ENCODE results near the gene CDCA4. TPM values are rescaled to one million over a fixed set of nuclear protein-coding genes. Genes with fewer than 3 reads are reported as not detected.

The CDCA4 gene
- total RNA-seq, 2 donors from 2014 or later: 12.3 to 17.6 TPM

DNA sequence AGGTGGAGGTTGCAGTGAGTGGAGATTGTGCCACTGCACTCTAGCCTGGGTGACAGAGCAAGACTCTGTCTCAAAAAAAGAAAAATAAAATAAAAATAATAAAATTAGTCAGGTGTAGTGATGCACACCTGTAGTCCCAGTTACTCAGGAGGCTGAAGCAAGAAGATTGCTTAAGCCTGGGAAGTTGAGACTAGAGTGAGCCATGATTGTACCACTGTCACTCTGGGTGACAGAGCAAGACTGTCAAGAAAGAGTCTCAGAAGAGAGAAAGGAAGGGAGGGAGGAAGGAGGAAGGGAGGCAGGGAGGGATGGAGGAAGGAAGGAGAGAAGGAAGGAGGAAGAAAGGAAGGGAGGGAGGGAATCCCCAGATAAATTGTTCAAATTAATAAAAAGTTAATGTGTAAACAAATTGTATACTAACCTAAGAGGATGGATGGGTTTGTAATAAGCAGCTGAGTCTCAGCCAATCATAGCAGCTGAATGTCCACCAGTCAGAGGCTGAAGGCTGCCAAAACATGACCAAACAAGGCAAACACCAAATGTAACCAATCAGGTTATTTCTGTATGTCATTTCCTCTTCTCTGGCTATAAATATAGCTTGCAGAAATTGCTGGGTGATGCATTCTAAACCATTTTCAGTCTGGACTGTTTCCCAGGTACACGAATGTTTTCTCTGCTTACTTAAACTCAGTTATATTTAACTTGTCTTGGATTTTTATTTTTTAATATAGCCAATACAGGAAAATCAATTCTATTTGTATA, 6.1 kb upstream of the CDCA4 start:
- H3K4me3 ChIP-seq: no peak overlapping the region

DNA sequence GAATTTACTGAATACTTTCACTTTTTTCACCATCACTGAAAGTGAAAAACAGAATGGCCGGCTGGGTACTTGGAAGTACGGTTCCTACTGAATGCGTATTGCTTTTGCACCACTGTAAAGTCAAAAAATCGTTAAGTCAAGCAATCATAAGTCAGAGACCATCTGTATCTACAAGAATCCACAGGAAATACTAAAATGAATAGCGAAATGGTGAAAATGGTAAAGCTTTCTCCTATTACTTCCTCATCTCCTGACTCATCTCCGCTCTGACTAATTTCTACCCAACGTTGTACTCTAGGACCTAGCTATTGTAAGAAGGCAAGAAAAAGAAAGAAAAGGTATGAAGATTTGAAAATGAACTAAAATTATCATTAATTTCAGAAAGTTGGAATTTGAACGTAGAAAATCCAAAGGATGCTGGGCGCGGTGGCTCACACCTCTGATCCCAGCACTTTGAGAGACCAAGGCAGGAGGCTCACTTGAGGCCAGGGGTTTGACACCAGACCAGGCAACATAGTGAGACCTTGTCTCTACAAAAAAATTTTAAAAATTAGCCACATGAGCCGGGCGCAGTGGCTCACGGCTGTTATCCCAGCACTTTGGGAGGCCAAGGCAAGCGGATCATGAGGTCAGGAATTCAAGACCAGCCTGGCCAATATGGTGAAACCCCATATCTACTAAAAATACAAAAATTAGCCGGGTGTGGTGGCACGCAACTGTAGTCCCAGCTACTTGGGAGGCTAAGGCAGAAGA, 5.3 kb upstream of the CDCA4 start:
- H3K36me3 ChIP-seq: no peaks in the 10 kb centered on the region
- no peaks in the 10 kb centered on the region for H3K9me3 ChIP-seq
- H3K27ac ChIP-seq: no peak overlapping the region
- DNase-seq (ENCODE audit: low spot score): no peak
- WGBS: 90% methylated on average over 16 of the region's 16 CpGs
- TF ChIP-seq POLR2A (IDR thresholded peaks at IDR 0.05) (no peak), POLR2AphosphoS5 (IDR thresholded peaks at IDR 0.05) (no peak)
- TF ChIP-seq, protein P1, sequence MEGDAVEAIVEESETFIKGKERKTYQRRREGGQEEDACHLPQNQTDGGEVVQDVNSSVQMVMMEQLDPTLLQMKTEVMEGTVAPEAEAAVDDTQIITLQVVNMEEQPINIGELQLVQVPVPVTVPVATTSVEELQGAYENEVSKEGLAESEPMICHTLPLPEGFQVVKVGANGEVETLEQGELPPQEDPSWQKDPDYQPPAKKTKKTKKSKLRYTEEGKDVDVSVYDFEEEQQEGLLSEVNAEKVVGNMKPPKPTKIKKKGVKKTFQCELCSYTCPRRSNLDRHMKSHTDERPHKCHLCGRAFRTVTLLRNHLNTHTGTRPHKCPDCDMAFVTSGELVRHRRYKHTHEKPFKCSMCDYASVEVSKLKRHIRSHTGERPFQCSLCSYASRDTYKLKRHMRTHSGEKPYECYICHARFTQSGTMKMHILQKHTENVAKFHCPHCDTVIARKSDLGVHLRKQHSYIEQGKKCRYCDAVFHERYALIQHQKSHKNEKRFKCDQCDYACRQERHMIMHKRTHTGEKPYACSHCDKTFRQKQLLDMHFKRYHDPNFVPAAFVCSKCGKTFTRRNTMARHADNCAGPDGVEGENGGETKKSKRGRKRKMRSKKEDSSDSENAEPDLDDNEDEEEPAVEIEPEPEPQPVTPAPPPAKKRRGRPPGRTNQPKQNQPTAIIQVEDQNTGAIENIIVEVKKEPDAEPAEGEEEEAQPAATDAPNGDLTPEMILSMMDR (IDR thresholded peaks at IDR 0.05): no peak
- intact Hi-C loops (cut with DNase I): no loop called here
- peaks cover 3% of the 10 kb centered on the region for H3K4me1 ChIP-seq (replicated peaks)
- no peak overlapping the region for H3K4me3 ChIP-seq
- H3K27me3 ChIP-seq (replicated peaks; ENCODE audit: insufficient read depth): no peaks in the 10 kb centered on the region

More for the DNA sequence above, 6.1 kb upstream of the CDCA4 start:
- intact Hi-C loops (cut with DNase I): no loop called here
- Histone ChIP-seq H3K9me3 (no peaks in the 10 kb centered on the region), H3K36me3 (no peaks in the 10 kb centered on the region), H3K4me1 (replicated peaks) (no peaks in the 10 kb centered on the region), H3K27me3 (replicated peaks; ENCODE audit: insufficient read depth) (no peaks in the 10 kb centered on the region), H3K27ac (no peak overlapping the region)
- TF ChIP-seq, protein P1 (IDR thresholded peaks at IDR 0.05): no peak
- TF ChIP-seq POLR2A (IDR thresholded peaks at IDR 0.05) (no peak), POLR2AphosphoS5 (IDR thresholded peaks at IDR 0.05) (no peak)
- WGBS: 10% methylated on average over 1 of the region's 1 CpG
- no peak for DNase-seq (ENCODE audit: low spot score)

DNA sequence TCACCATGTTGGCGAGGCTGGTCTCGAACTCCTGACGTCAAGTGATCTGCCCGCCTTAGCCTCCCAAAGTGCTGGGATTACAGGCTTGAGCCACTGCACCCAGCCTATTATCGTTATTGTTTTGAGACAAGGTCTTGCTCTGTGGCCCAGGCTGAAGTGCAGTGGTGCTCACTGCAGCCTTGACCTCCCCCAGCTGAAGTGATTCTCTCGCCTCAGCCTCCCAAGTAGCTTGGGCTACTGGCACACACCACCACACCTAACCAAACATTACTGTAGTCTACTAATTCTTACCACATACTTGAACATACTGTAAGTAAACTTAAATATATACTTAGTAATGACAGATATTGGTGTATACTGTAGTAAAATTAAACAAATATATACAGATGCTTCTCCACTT, 4.5 kb upstream of the CDCA4 start:
- intact Hi-C loops (cut with DNase I): no loop called here
- no peak overlapping the region for H3K27ac ChIP-seq
- DNase-seq (ENCODE audit: low spot score): no peak
- H3K4me3 ChIP-seq: no peak overlapping the region
- no peaks in the 10 kb centered on the region for H3K9me3 ChIP-seq
- peaks cover 3% of the 10 kb centered on the region for H3K4me1 ChIP-seq (replicated peaks)
- TF ChIP-seq, protein P1 (IDR thresholded peaks at IDR 0.05): no peak
- TF ChIP-seq POLR2A (IDR thresholded peaks at IDR 0.05): no peak
- TF ChIP-seq POLR2AphosphoS5 (IDR thresholded peaks at IDR 0.05): no peak
- H3K27me3 ChIP-seq (replicated peaks; ENCODE audit: insufficient read depth): no peaks in the 10 kb centered on the region
- WGBS: 96% methylated on average over 6 of the region's 6 CpGs
- no peaks in the 10 kb centered on the region for H3K36me3 ChIP-seq

DNA sequence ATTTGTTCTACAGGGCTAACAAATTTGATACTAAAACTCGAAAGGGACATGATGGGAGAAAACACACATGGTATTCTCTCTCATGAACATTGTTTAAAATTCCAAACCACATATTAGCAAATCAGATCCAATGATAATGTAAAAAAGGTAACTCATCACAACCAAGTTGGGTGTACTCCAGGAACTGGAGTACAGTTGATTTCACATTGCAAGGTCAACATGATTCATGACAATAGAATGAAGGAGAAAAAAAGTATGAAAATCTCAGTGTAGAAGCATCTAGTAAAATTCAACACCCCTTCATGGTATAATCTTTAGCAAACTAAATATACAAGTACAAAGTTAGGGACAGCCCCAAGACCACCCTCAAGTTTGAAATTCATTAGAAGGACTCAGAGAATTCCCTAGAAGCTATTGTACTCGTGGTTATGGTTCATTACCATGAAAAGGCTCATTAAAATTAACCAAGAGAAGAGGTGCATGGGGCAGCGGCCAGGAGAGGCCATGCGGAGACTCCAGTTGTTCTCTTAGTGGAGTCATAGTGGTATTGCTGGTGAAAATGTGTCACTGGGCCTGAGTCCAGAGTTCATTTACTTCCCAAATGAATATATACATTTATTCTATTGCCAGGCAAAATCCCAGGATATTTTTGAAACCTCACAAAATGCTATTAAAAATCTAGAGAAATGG, 3.1 kb upstream of the CDCA4 start:
- peaks cover 3% of the 10 kb centered on the region for H3K4me1 ChIP-seq (replicated peaks)
- intact Hi-C loops (cut with DNase I): loop anchor here (5.0 kb wide), 1 partner anchor 42 kb away; no protein-coding TSS in a partner anchor
- WGBS: 63% methylated on average over 4 of the region's 4 CpGs
- H3K9me3 ChIP-seq: no peaks in the 10 kb centered on the region
- no peak overlapping the region for H3K27ac ChIP-seq
- H3K36me3 ChIP-seq: no peaks in the 10 kb centered on the region
- DNase-seq (ENCODE audit: low spot score): no peak
- no peak overlapping the region for H3K4me3 ChIP-seq
- no peaks in the 10 kb centered on the region for H3K27me3 ChIP-seq (replicated peaks; ENCODE audit: insufficient read depth)
- TF ChIP-seq POLR2A (IDR thresholded peaks at IDR 0.05) (no peak), POLR2AphosphoS5 (IDR thresholded peaks at IDR 0.05) (no peak)
- TF ChIP-seq, protein P1 (IDR thresholded peaks at IDR 0.05): no peak
